Gastroesophageal sphincter (tissue), 3 donors: ENCODE data around the gene TRPC3.

Source experiments
- EP300 ChIP-seq: sonication (generic); formaldehyde crosslinking; IDR thresholded peaks from one replicate; pipeline ENCODE4 v1.6.1; 2017; ENCODE audit warnings: antibody characterized with exemption, mild to moderate bottlenecking
- POLR2A ChIP-seq, 2 donors: fragments of 450-650 bp; IDR thresholded peaks; one replicate each; pipeline ENCODE4 v1.6.1; 2017; ENCODE audit warnings: antibody characterized with exemption in 2 of 2, mild to moderate bottlenecking in 2 of 2, moderate library complexity in 1 of 2
- POLR2AphosphoS5 ChIP-seq: sonication (generic); formaldehyde crosslinking; IDR thresholded peaks from one replicate; pipeline ENCODE4 v1.6.1; 2017; ENCODE audit warnings: antibody characterized with exemption
- TF ChIP-seq, protein P1 (sequence below), 4 experiments: fragments of 200-600 bp in 2 of 4; fragments of 450-650 bp in 2 of 4; sonication (generic) in 1 of 4; IDR thresholded peaks; one replicate each; pipeline ENCODE4 v1.5.1; 2017 to 2019; ENCODE audit warnings: antibody characterized with exemption in 4 of 4, mild to moderate bottlenecking in 2 of 4, moderate library complexity in 2 of 4

DNA sequence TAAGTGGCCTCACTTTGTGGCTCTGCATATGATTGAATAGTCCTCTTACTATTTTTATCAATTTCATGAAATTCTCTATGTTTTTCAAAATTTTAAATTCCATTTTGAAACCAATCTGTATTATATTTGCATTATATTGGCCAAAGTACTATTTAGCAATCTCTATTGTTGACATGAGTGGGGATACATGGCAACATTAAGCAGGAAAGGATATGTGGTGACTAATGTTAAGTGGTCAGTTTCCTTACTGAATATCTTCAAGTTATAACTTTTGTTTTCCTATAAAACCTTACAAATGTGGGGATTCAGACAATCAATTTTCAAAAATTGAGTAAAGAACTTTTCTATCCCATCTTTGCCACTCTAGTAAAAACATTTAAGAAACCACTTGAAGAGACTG, 91.7 kb downstream of the TRPC3 start:
- TF ChIP-seq EP300 (no peak), POLR2A (IDR thresholded peaks at IDR 0.05) (no peak), POLR2AphosphoS5 (no peak)
- TF ChIP-seq, protein P1, sequence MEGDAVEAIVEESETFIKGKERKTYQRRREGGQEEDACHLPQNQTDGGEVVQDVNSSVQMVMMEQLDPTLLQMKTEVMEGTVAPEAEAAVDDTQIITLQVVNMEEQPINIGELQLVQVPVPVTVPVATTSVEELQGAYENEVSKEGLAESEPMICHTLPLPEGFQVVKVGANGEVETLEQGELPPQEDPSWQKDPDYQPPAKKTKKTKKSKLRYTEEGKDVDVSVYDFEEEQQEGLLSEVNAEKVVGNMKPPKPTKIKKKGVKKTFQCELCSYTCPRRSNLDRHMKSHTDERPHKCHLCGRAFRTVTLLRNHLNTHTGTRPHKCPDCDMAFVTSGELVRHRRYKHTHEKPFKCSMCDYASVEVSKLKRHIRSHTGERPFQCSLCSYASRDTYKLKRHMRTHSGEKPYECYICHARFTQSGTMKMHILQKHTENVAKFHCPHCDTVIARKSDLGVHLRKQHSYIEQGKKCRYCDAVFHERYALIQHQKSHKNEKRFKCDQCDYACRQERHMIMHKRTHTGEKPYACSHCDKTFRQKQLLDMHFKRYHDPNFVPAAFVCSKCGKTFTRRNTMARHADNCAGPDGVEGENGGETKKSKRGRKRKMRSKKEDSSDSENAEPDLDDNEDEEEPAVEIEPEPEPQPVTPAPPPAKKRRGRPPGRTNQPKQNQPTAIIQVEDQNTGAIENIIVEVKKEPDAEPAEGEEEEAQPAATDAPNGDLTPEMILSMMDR (IDR thresholded peaks at IDR 0.05) = no peak
